Stimulated activated CD4-positive, alpha-beta T cell treated with anti-CD3 and anti-CD28 coated beads, Interleukin-1b, Interleukin-23, amount 100 ng/mL, for 4 hours (primary cell): ENCODE data around the gene RBM23.

Source experiments
- DNase-seq, 2 donors: peaks; one replicate each; pipeline ENCODE4 v3.0.0-alpha.2; 2020; ENCODE audit warnings: low read depth in 2 of 2

Gene RBM23

GRCh38 chr14:22886500-22887259 is 32.3 kb downstream of the RBM23 start:
- peak; percentile 54 to 63 for DNase-seq

GRCh38 chr14:22885975-22886374 is 33.0 kb downstream of the RBM23 start:
- no peak for DNase-seq

DNA sequence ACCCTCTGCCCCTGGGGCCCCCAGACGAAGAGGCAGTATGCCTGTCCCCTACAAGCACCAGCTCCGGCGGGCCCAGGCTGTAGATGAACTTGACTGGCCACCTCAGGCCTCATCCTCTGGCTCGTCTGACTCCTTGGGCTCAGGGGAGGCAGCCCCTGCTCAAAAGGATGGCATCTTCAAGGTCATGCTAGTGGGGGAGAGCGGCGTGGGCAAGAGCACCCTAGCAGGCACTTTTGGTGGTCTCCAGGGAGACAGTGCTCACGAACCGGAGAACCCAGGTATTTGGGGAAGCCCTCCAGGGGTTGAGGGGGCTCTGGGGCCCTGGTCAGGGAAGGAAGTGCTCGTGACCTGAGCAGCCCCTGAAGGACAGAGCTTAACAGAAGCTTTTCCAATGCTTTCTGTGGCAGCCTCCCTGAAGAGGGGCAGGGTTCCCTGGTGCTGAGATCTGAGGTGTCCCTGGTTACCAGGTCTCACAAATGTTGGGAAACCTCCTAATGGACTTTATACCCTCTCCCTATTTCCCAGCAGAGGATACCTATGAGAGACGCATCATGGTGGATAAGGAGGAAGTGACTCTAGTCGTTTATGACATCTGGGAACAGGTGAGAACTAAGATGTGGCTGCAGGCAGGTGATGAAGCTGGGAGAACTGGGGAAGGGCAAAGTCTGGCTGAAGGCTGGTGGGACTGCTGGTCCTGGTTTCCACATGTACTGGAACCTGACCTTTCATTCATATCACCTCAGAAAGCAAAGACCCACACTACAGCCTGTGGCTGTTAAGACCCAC is 34.0 kb downstream of the RBM23 start:
- no peak for DNase-seq

- no peak for DNase-seq
Observed at GRCh38 chr14:22884076-22884737, 34.7 kb downstream of the RBM23 start.

DNA sequence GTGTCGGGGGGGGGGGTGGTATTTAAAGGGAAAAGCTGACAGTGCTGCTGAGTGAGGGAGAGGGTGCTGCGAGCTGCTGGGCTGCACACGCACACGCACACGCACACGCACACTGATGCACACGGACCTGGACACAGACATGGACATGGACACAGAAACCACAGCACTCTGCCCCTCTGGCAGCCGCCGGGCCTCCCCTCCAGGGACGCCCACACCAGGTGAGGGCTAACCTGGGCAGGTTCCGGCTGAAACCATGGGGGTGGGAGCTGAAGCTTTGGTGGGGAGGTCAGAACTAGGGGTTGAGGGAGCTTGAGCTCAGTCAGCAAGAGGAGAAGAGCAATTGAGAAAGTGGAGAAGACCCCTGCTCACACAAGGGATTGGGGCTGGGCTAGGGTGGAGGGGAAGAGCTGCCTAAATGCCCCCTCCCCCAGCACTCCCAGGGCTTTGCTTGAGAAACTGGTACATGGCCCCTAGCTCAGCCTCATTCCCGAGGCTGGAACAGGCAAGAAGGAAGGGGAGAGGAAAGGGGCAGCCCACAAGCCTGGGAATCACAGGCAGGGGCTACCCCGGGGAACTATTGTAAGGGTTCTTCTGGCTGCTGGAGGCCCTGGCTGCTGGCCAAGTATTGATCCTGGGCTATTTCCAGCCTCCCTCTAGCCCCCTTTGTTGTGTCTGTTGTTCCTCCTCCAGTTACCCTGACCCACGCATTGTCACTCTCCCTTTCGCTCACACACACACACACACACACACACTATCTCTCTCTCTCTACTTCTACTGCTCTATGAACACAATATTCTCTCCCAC is 35.6 kb downstream of the RBM23 start, which contains the start of gene REM2:
Gene REM2, plus strand, starts transcription at position 50 of the 804 bp plus-strand sequence. Its CDS starts 66 bp downstream, at position 116.
- DNase-seq, result no peak

DNA sequence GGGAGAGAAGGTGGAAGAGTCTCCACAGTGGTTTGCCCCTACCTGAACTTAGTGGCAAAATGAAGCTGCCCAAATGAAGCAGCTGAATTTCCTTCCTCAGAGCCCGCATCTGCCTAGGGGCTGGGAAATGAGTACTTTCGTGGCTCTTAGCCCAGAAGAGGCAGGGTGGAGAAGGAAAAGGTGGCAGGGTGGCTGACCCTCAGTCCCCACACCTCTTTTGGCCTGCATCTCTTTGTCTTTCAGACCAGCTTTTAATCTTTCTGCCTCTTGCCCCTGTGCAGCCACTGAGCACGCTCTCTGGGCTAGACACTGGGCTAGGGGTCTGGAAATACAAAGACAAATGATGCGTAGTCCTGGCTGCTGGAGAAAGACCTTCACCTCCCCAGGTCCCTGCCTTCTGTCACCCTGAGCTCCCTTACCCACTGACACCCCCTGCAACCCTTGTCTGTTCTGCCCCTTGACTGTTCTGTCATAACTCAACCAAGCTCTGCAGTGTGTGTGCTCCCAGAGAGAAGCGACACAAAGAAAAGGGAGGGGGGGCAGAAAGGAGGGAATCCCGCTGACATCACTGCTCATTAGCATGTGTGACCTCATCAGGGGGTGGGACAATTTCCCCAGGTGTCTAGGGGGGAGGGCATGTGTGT is 36.3 kb downstream of the RBM23 start:
- DNase-seq, result peak in 1 of 2 donors; percentile 48

- no peak for DNase-seq
Observed at GRCh38 chr14:22882064-22882463, 36.9 kb downstream of the RBM23 start.

GRCh38 chr14:22878271-22879246 is 40.4 kb downstream of the RBM23 start:
- no peak for DNase-seq

DNA sequence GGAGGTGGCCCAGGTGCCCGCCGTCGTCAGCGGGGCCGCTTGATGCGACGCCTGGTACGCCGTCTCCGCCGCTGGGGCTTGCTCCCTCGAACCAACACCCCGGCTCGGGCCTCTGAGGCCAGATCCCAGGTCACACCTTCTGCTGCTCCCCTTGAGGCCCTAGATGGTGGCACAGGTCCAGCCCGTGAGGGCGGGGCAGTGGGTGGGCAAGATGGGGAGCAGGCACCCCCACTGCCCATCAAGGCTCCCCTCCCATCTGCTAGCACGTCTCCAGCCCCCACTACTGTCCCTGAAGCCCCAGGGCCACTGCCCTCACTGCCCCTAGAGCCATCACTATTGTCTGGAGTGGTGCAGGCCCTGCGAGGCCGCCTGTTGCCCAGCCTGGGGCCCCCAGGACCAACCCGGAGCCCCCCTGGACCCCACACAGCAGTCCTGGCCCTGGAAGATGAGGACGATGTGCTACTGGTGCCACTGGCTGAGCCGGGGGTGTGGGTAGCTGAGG is 41.9 kb downstream of the RBM23 start:
- no peak for DNase-seq

- DNase-seq, result no peak
Observed at GRCh38 chr14:22875748-22876319, 43.1 kb downstream of the RBM23 start.

DNA sequence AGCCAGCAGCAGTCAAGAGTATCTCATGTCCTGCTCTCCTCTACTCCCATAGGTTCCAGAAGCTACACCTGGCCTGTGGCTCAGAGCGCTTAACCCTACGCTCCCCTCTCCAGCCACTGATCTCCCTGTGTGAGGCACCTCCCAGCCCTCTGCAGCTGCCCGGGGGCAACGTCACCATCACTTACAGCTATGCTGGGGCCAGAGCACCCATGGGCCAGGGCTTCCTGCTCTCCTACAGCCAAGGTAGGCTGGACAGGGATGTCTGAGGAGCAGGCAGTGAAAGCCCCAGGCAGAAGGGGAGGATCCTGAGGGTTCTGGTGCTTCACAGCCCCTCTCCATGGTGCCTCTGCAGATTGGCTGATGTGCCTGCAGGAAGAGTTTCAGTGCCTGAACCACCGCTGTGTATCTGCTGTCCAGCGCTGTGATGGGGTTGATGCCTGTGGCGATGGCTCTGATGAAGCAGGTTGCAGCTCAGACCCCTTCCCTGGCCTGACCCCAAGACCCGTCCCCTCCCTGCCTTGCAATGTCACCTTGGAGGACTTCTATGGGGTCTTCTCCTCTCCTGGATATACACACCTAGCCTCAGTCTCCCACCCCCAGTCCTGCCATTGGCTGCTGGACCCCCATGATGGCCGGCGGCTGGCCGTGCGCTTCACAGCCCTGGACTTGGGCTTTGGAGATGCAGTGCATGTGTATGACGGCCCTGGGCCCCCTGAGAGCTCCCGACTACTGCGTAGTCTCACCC is 43.8 kb downstream of the RBM23 start:
- no peak for DNase-seq

DNA sequence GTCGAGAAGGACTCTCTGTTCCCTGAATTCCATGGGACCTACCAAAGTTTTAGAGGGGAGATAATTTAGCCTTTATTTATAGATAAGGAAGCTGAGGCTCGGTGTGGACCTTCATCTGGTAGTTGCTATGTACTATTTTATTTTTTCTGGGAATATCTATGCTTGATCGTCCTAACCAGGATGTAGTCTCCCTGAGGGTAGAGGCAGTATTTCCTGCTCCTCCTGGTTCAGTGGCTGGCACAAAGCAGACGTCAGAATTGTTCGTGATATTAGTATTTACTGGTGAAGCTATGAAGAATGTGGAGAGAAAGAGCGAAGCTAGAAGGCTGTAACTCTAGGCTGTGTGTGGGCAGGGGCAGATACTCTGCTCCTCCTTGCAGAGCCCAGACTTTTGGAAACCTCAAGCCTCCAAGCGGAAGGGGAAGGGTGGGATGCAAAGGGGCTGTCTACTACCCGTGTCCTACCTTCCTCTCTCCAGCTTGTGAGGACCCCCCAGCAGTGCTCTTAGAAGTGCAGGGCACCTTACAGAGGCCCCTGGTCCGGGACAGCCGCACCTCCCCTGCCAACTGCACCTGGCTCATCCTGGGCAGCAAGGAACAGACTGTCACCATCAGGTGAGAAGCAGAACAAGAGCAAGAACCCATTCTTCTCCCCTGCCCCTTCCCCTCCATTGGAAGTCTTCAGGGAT is 46.0 kb downstream of the RBM23 start:
- no peak for DNase-seq

- DNase-seq, result peak; percentile 63 to 64
Observed at GRCh38 chr14:22872033-22872832, 46.7 kb downstream of the RBM23 start.

- DNase-seq, result peak; percentile 70 to 74
Observed at GRCh38 chr14:22871224-22872032, 47.5 kb downstream of the RBM23 start, which contains the start of gene LRP10. LRP10 (plus strand) TSS chr14:22871740; CDS start chr14:22872304, 564 bp downstream.

- no peak for DNase-seq
Observed at GRCh38 chr14:22870811-22871223, 48.1 kb downstream of the RBM23 start.

DNA sequence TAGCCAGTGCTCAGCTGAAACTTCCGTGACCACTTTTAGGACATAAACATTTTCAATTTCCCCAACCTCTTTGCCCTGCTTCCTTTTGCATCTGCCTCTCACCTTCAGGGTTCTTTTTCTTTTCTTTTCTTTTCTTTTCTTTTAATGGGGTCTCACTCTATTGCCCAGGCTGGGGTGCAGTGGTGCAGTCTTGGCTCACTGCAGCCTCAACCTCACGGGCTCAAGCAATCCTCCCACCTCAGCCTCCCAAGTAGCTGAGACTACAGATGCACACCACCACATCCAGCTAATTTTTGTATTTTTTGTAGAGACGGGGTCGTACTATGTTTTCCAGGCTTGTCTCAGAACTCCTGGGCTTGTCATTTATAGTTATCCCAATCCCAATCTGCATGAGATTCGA is 52.1 kb downstream of the RBM23 start:
- DNase-seq, result no peak
